Right lobe of liver (tissue), 4 donors: ENCODE data around the gene XAGE2.

Source experiments
- POLR2A ChIP-seq: fragments of 450-650 bp; IDR thresholded peaks from one replicate; pipeline ENCODE4 v1.6.1; 2017; ENCODE audit warnings: antibody characterized with exemption, mild to moderate bottlenecking
- TF ChIP-seq, protein P1 (sequence below), 4 donors: fragments of 200-600 bp in 3 of 4; fragments of 450-650 bp in 1 of 4; IDR thresholded peaks; one replicate each; pipeline versions ENCODE4 v1.5.1 to v1.8.0; 2016 to 2022; ENCODE audit warnings: antibody characterized with exemption in 4 of 4, mild to moderate bottlenecking in 2 of 4
- donor health status: DM: no; HTN: no; CAD: no.
- donor health status: DM: no; HTN: no; CAD: no.
- donor health status: DM: no; HTN: yes; CAD: no.

DNA sequence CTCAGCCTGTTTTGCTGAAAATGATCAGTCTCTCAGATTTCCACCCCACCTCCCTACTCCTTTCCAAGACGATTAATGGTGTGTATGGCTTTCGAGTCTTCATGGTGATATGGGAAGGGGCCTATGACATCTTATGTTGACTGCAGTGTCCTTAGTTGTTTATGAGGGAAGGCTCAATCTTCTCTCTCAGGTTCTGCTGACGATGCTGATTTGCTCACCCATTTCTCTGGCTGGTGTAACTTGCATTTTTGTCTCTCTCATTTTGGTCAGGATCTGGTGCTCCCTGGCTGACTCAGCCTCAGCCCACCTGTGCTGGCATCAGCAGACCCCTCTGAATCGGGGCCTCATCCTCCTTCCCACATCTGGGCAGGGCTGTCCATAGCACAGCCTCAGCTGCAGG is 31.4 kb upstream of the XAGE2 start:
- TF ChIP-seq, protein P1, sequence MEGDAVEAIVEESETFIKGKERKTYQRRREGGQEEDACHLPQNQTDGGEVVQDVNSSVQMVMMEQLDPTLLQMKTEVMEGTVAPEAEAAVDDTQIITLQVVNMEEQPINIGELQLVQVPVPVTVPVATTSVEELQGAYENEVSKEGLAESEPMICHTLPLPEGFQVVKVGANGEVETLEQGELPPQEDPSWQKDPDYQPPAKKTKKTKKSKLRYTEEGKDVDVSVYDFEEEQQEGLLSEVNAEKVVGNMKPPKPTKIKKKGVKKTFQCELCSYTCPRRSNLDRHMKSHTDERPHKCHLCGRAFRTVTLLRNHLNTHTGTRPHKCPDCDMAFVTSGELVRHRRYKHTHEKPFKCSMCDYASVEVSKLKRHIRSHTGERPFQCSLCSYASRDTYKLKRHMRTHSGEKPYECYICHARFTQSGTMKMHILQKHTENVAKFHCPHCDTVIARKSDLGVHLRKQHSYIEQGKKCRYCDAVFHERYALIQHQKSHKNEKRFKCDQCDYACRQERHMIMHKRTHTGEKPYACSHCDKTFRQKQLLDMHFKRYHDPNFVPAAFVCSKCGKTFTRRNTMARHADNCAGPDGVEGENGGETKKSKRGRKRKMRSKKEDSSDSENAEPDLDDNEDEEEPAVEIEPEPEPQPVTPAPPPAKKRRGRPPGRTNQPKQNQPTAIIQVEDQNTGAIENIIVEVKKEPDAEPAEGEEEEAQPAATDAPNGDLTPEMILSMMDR (IDR thresholded peaks at IDR 0.05) = no peak
- TF ChIP-seq POLR2A = no peak
